ENCODE results near the gene EPHA7.

Gene EPHA7

DNA sequence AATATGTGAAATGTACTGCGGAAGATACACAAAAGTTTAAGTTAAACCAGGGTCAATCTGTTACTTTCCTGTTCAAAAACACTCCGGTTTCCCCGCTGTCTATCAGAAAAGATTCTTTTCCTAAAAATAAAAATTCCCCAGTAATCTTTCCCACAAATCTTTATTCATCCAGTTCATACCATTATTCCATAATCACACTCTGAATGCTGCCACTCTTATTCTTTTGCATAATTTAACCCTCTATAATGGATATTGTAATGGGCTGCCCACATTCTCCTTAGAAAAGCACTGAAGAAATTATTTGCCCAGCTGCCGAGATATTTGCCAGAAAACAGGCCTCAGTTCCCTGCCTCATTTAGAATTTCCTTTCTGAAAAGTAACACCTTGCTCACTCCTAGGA, 68.6 kb downstream of the EPHA7 start:
- TF ChIP-seq, protein P1, sequence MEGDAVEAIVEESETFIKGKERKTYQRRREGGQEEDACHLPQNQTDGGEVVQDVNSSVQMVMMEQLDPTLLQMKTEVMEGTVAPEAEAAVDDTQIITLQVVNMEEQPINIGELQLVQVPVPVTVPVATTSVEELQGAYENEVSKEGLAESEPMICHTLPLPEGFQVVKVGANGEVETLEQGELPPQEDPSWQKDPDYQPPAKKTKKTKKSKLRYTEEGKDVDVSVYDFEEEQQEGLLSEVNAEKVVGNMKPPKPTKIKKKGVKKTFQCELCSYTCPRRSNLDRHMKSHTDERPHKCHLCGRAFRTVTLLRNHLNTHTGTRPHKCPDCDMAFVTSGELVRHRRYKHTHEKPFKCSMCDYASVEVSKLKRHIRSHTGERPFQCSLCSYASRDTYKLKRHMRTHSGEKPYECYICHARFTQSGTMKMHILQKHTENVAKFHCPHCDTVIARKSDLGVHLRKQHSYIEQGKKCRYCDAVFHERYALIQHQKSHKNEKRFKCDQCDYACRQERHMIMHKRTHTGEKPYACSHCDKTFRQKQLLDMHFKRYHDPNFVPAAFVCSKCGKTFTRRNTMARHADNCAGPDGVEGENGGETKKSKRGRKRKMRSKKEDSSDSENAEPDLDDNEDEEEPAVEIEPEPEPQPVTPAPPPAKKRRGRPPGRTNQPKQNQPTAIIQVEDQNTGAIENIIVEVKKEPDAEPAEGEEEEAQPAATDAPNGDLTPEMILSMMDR (IDR thresholded peaks at IDR 0.05; ENCODE audit: low read depth, low read length), result no peak
- no peak overlapping the region for H3K4me3 ChIP-seq (ENCODE audit: low read depth, low read length)

DNA sequence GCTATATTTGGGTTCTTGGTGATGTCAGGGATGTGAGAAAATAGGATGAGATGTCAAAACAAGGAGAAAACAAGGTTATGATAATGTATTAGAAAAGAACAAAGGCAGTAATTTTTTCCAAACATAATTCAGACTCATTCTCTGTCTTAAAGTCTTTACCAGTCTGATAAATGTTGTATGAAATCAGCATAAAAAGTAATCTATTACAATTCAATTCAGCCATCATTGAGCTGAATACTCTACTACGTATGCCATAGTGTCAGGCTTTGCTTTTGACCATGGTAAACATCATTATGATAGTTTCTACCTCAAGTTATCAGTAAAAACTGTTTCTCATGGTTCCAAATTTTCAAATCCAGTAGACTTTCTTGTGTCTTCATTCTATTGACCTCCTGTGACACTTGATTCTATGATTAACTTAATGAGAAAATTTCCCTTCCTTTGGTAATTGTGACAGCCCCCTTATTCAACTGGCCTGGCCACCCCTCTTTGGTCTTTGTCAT, 75.0 kb downstream of the EPHA7 start:
- no peak overlapping the region for H3K4me3 ChIP-seq (ENCODE audit: low read depth, low read length)
- TF ChIP-seq, protein P1 (IDR thresholded peaks at IDR 0.05; ENCODE audit: low read depth, low read length), result no peak

DNA sequence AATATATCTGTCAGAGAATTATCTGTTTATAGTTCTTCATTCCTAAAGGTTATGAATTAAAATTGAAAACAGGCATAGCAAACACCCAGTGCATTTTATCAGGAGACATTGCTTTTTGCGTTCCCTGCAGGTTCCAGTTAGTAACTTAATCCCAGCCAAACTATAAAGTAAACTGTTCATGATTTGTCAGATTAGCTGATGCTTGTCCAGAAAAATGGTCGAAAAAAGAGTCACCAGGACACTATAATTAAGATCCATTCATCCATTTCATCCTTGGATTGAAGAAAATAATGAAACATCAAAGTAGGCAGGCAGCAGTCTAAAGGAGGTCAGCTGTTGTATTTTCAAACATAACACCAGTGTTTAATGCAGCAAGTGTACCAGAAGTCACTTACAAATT, 75.9 kb downstream of the EPHA7 start:
- TF ChIP-seq, protein P1 (IDR thresholded peaks at IDR 0.05; ENCODE audit: low read depth, low read length), result no peak
- no peak overlapping the region for H3K4me3 ChIP-seq (ENCODE audit: low read depth, low read length)

DNA sequence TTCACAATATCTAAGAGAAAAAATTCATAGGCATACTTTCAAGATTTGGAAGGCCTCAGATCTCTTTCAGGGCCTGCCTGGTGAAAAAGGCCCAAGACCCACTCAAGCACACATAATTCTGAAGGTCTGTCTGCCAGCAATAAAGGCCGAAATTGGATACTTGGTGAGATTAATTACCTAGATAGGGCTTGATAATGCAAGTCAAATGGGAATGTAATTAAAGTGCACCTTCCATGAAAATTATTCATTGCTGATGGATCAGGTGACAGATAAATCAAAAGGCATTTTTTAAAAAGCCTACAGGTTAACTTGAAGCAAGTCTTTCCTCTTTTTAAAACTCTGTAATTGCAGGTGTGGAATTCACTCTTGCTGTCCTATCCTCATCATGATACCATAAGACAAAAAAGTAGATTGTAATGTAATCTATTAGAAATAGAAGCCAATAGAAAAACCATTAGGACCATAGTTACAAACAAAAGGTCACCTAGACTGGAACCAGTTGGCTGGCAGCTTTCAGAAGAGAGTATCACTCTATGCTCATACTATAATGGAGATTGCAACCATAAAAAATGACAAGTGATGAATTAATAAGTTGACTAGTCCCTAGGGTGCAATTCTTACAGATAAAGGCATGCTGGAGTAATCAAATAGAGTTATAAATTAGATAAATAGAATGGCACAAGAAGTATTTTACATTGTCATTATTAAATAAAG, 77.3 kb downstream of the EPHA7 start:
- TF ChIP-seq, protein P1 (IDR thresholded peaks at IDR 0.05; ENCODE audit: low read depth, low read length), result no peak
- no peak overlapping the region for H3K4me3 ChIP-seq (ENCODE audit: low read depth, low read length)

DNA sequence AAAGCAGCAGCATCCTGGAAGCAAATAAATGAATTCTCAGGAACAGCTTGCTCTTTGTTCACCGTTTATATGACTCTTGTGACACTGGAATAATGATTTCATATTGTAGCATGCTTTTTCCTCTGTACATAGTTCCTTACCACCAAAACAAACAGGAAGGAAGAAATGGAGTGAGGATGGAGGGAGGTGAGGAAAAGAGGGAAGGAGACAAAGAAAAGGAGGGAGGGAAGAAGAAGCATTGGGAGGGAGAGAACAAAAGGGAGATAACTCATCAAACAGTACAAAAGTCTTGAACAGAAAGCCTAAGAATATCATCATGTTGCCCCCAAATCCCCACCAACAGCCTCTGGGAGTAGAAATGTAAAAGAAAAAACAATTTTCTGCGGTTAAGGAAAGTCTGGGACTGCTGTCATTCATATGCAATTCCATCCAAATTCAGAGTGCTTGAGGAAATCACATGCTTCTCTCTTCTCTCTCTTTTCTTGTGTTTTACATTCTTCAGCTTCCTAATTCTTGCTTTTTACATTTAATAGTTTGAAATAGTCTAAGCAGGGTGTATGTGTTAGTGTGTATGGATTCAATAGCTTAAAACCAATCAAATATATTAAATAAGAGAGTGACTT, 81.5 kb downstream of the EPHA7 start:
- TF ChIP-seq, protein P1 (IDR thresholded peaks at IDR 0.05; ENCODE audit: low read depth, low read length), result no peak
- no peak overlapping the region for H3K4me3 ChIP-seq (ENCODE audit: low read depth, low read length)

DNA sequence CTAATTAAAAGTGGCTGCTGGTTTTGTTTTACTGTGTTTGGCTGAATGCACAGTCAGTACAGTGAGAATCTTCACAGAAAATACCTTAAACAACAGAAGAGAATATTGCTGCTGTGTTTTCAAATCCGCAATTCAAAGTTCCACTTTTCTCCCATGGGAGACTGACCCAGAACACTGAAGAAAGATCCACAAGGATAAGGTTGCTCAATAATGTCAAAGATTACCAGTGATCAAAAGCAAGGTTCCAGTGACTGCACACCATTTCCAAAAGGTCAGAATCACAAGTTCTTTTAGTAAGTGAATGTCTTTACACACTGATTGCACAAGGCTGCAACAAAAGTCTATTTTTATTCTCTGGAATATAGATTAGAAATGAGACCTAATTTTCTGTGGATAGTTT, 82.3 kb downstream of the EPHA7 start:
- TF ChIP-seq, protein P1 (IDR thresholded peaks at IDR 0.05; ENCODE audit: low read depth, low read length), result no peak

DNA sequence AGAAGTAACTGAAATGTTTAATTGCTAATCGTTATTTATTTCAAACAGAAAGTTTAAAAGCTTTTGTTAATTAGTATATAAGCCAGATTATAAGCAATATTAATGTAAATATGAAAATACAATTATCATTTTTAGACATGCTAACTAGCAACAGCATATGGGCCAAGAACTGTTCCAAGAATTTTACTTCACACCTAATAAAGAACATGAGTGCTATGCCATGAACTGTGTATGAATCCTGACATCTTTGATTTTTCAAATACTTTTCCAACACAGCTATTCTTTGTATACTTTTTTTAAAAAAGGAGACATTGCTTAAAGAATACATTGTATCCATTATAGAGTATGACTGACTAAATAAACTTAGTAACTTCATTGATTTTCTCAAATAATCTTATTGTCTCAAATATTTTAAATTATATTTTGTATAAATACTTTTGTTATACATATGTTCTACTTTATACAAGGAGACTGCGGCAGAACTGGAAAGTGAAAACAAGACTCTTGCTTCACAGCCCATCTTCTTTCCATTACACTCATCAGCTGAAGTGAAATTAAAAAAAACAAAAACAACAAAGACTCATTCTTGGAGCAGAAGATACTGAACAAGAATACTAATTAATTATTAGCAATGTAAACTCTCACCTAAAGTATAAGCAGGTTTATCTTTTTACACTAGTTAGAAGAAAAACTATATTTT, 89.9 kb downstream of the EPHA7 start:
- H3K4me3 ChIP-seq (ENCODE audit: low read depth, low read length), result no peak overlapping the region
- TF ChIP-seq, protein P1 (IDR thresholded peaks at IDR 0.05; ENCODE audit: low read depth, low read length), result no peak

More for the DNA sequence above, 82.3 kb downstream of the EPHA7 start:
- H3K4me3 ChIP-seq (ENCODE audit: low read depth, low read length), result no peak overlapping the region
